HG03139 (cell line): ENCODE results near the gene FADD.

Source experiments
- ATAC-seq: cut with Tn5 transposase; IDR thresholded peaks from one replicate; pipeline ENCODE4 v1.9.1; 2021; ENCODE audit not compliant: unreplicated experiment

FADD gene

GRCh38 chr11:70230840-70231710 lies 28.0 kb downstream of the FADD start:
- ATAC-seq: no peak

GRCh38 chr11:70233034-70233433 lies 29.9 kb downstream of the FADD start:
- ATAC-seq: no peak

GRCh38 chr11:70233511-70233934 lies 30.4 kb downstream of the FADD start:
- no peak for ATAC-seq

DNA sequence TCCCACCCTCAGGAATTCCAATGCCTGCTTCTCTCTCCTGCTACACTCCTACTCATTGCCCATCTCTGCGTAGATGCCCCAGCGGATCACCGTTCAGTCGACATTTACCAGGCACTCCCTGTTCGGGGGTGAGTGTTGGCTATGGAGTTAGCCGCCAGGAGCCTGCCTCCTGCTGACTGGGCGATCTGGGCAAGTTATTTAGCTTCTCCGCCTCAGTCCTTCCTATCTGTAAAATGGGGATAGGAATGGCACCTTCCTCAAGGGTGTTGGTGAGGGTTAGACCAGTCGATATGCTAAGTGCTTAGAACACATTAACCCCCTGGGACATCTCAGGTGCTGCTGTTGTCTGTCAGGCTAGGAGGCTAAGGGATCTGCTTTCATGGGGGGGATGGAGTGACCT lies 30.9 kb downstream of the FADD start:
- ATAC-seq: no peak

- ATAC-seq: no peak
Measured at GRCh38 chr11:70240337-70240736, 37.2 kb downstream of the FADD start.

GRCh38 chr11:70241709-70242108 lies 38.6 kb downstream of the FADD start:
- no peak for ATAC-seq

GRCh38 chr11:70242885-70243284 lies 39.8 kb downstream of the FADD start:
- no peak for ATAC-seq

DNA sequence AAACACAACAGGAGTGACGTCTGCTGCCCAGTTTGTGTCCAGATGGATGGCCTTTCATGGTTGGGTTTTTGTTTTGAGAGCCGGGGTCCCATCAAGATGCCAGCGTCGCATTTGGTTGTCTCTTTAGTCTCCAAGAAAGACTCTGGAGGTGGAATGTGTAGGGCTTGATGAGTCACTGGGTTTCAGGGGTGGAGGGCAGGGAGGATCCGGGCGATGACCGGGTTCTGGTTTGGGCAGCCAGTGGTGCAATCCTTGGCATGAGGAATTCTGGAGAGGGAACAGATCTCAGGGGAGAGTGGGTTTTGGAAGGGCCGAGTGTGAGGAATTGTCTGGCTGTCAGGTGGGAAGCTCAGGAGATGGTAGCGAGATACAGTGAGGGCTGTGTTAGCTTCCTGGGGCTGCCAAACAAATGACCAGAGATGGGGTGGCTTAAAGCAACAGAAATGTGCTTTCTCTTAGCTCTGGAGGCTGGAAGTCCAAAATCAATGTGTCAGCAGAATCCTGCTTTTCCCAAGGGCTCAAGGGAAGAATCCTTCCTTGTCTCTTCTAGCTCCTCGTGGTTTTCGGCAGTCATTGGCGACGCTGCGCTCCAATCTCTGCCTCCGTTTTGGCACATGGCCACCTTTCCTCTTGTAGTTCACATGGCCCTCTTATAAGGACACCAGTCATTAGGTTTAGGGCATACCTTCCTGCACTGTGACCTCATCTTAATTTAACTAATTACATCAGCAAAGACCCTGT lies 41.0 kb downstream of the FADD start:
- ATAC-seq: no peak

GRCh38 chr11:70244698-70245097 lies 41.6 kb downstream of the FADD start:
- no peak for ATAC-seq

DNA sequence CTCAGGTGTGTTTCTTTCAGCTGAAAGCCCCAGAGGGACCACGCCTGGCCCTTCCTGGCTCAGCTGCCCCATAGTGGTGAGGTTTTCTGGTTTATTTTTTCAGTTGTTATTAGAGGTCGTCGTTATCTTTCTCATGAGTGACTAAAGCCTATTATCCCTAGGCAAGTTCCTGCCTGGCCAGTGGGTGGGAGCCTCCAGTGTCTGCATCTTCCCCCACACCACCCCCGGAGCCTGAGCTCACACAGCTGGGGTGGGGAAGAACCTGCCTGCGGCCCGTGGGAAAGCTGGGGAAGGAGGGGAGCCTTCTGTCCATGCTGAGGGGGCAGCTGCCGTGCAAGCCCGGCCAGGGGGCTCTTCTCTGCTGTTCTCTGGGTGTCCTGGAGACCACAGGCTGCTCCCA lies 43.1 kb downstream of the FADD start:
- ATAC-seq: no peak

GRCh38 chr11:70247042-70247709 lies 44.1 kb downstream of the FADD start:
- no peak for ATAC-seq

- ATAC-seq: no peak
Measured at GRCh38 chr11:70247710-70248072, 44.6 kb downstream of the FADD start.

DNA sequence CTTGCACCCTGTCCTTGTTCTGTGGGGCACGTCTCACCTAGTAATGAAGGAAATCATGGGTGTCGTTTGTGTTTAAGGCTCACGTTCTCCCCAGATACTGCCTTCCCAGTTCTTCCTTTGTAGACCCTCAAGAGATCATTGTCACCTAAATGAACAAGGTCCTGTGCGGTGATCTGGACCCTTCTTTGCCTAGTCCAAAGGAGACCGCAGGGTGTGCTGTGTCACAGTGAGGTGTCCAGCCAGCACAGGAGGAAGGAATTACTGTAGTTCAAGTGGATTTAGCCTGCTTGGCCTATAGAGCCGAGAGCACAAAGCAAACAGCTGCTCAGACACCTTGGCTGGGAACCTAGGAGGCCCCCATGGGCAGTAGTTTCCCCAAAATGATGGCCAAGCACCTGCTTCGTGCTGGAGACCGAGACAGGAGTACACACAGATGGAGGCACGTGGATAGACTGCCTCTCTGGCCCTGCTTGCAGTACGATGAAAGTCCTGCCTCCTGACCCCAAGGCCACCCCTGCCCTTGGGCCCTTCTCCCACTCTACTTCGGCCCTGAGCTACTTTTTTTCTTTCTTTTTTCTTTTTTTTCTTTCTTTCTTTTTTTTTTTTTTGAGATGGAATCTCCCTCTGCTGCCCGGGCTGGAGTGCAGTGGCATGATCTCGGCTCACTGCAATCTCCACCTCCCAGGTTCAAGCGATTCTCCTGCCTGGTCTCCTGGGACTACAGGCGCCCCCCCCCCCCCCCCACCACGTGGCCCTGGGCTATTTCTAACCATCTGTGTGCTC lies 48.0 kb downstream of the FADD start:
- no peak for ATAC-seq

GRCh38 chr11:70251659-70252321 lies 48.7 kb downstream of the FADD start:
- no peak for ATAC-seq

DNA sequence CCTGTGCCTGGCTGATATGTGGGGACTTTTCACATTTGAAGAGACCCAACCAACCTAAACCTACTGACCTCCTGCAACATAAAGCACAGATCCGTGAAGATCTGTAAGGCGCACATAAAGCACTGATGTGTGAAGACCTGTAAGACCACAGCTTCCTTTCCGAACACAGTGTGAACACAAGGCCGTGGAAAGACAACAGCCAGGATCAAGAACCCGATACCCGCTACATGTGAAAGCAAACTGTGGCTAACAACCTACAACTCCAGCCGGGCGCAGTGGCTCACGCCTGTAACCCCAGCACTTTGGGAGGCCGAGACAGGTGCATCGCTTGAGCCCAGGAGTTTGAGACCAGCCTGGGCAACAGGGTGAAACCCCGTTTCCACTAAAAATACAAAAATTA lies 49.7 kb downstream of the FADD start:
- no peak for ATAC-seq

DNA sequence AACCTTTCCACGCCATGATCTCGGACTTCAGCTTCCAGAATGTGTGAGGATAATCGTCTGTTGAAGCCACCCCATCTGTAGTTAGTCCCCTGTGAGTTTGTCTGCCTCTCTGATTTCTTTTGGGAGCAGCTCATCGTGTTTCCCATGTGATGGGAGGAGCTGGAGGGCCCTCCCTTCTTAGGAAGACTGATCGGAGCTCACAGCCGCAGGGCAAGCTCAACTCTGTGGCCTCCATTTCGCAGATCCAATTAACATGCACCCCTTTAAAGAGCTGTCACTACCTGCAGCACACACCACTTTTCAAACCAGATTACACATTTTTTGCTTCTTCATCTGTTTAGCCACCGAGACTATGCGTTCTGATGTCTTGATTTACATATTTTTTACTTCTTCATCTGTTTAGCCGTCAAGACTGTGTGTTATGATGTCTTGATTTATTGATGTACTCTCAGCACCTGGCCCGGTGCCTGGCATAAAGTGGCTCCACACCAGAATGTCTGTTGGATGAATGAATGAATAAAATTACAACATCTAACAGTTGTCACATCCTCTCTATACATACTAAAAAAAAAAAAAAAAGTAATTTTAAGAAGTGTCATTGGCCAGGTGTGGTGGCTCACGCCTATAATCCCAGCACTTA lies 52.5 kb downstream of the FADD start:
- no peak for ATAC-seq
